ENCODE measurements around the gene YEATS2.

DNA sequence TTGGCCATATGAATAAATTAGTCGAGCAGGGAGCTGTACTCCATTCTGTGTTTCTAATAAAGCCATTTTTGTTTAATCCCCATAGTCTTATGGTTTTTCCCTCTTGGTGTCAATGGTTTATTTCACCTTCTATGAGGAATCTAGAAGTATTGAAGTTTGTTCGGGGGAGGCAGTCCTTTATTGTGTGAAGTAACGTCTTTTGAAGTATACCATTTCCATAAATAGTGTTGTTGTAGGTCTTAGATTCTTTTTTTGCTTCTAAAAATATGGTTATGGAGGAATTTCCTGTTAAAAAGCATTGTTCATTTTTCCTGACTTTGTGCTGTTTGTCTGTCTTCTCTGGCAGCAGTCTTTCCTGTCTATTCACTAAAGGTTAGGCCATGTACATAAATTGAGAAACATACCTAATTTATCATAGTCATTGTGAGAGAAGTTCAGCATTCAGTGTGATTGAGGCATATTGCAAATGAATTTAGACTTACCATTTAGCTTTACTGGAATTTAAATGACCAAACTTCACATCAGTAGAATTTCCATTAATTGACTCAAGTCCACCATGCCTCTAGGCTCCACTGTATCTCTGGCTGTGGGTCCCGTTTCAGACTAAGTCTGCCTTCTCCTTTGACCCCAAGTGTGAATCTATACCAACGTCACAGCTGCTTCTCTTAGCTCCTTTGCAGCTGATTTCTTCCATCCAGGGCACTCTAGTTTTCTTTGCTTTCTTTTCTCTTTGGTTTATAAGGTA is 37.3 kb downstream of the YEATS2 start:
- TF ChIP-seq POLR2AphosphoS5 (IDR thresholded peaks at IDR 0.05; ENCODE audit: low read depth, low read length) (no peak), SIN3A (IDR thresholded peaks at IDR 0.05; ENCODE audit: borderline replicate concordance, insufficient read depth, low read depth, low read length) (no peak), TCF7L2 (IDR thresholded peaks at IDR 0.05; ENCODE audit: low read depth, low read length) (no peak)
- TF ChIP-seq, protein P1, sequence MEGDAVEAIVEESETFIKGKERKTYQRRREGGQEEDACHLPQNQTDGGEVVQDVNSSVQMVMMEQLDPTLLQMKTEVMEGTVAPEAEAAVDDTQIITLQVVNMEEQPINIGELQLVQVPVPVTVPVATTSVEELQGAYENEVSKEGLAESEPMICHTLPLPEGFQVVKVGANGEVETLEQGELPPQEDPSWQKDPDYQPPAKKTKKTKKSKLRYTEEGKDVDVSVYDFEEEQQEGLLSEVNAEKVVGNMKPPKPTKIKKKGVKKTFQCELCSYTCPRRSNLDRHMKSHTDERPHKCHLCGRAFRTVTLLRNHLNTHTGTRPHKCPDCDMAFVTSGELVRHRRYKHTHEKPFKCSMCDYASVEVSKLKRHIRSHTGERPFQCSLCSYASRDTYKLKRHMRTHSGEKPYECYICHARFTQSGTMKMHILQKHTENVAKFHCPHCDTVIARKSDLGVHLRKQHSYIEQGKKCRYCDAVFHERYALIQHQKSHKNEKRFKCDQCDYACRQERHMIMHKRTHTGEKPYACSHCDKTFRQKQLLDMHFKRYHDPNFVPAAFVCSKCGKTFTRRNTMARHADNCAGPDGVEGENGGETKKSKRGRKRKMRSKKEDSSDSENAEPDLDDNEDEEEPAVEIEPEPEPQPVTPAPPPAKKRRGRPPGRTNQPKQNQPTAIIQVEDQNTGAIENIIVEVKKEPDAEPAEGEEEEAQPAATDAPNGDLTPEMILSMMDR (IDR thresholded peaks at IDR 0.05) = no peak
- TF ChIP-seq, protein P2, sequence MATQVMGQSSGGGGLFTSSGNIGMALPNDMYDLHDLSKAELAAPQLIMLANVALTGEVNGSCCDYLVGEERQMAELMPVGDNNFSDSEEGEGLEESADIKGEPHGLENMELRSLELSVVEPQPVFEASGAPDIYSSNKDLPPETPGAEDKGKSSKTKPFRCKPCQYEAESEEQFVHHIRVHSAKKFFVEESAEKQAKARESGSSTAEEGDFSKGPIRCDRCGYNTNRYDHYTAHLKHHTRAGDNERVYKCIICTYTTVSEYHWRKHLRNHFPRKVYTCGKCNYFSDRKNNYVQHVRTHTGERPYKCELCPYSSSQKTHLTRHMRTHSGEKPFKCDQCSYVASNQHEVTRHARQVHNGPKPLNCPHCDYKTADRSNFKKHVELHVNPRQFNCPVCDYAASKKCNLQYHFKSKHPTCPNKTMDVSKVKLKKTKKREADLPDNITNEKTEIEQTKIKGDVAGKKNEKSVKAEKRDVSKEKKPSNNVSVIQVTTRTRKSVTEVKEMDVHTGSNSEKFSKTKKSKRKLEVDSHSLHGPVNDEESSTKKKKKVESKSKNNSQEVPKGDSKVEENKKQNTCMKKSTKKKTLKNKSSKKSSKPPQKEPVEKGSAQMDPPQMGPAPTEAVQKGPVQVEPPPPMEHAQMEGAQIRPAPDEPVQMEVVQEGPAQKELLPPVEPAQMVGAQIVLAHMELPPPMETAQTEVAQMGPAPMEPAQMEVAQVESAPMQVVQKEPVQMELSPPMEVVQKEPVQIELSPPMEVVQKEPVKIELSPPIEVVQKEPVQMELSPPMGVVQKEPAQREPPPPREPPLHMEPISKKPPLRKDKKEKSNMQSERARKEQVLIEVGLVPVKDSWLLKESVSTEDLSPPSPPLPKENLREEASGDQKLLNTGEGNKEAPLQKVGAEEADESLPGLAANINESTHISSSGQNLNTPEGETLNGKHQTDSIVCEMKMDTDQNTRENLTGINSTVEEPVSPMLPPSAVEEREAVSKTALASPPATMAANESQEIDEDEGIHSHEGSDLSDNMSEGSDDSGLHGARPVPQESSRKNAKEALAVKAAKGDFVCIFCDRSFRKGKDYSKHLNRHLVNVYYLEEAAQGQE (IDR thresholded peaks at IDR 0.05; ENCODE audit: insufficient read depth in 1 of 2, low read depth in 2 of 2, low read length in 1 of 2) = no peak

Measured in Panc1 (cell line).